Measurements from ENCODE around the gene MUC4. TPM values are rescaled to one million over a fixed set of nuclear protein-coding genes. Genes with fewer than 3 reads are reported as not detected.
A peak's percentile ranks its signal among the peaks of the same experiment; 100 is the strongest.
"Not testable (repeated sequence)": the region's sequence is repeated elsewhere in the genome, so short reads cannot be mapped to it uniquely, and the experiment has no call there.

The MUC4 gene
- total and polyA plus RNA-seq, 7 experiments from 2014 or later = 0.07 to 0.48 TPM; not detected in 5

DNA sequence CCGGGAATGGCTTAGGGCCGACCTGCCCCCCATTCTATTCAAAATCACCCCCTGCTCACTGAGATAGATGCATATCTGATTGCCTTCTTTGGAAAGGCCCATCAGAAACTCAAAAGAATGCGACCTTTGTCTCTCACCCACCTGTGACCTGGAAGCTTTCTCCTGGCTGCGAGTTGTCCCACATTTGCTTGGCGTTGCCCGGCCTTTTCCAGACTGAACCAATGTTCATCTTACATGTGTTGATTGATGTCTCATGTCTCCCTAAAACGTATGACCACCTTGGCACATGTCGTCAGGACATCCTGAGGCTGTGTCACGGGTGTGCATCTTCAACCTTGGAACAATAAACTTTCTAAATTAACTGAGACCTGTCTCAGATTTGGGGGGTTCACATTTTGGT is 94.3 kb downstream of the MUC4 start:
- Mint-ChIP-seq H3K27ac (peak overlapping the region in 1 of 9 donors; percentile 16), H3K9me3 (peaks cover 0 to 6% (median 0%) of the 10 kb centered on the region in 11 donors)
- intact Hi-C loops (cut with micrococcal nuclease) = loop anchor here in 1 of 2 donors (5.0 kb wide), 1 partner anchor 100 kb away; no protein-coding TSS in a partner anchor

DNA sequence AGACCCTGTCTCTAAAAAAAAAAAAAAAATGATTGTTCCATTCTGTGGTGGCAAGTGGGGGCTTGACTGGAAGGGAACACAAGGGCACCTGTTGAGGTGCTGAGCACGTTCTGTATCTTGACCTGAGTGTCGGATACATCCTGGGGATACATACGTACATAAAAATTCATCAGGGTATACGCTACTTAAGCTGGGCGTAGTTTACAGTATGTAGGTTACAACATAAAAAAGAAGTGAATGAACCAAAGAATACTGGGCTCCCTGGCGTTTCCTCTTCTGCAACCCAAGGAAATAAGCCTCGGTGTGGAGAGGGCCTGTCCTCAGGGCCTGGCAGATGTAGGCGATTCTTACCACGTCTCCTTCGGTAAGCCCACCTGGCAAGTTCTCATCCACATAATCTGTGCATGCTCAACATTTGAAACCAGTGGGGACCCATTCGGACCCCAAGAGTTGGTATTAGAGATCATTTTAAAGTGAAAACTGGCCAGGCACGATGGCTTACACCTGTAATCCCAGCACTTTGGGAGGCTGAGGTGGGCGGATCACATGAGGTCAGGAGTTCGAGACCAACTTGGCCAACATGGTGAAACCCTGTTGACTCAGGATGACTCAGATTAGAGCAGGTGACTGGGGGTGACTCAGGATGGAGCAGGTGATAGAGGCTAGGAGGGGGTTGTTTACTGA is 96.0 kb downstream of the MUC4 start:
- ATAC-seq (no peak), DNase-seq (no peak)
- H3K9me3 ChIP-seq (ENCODE audit: control insufficient read depth in 2 of 3, low read length in 3 of 3) = no peaks in the 10 kb centered on the region
- CTCF ChIA-PET = interaction anchor here (0.6 kb wide), 1 partner anchor 837 kb away, joined by 3 read pairs; no protein-coding TSS in a partner anchor
- H3K27me3 ChIP-seq (ENCODE audit: control insufficient read depth in 2 of 2, insufficient read depth in 2 of 2, low read length in 2 of 2) = no peaks in the 10 kb centered on the region
- Mint-ChIP-seq H3K27ac (peak overlapping the region in 2 of 9 donors; percentile 1 to 16), H3K36me3 (peaks cover 15 to 50% (median 30%) of the 10 kb centered on the region in 5 donors), H3K4me3 (no peak overlapping the region), H3K9me3 (peaks cover 0 to 6% (median 0%) of the 10 kb centered on the region in 11 donors), H3K4me1 (peaks cover 0 to 4% (median 0%) of the 10 kb centered on the region in 7 donors), H3K27me3 (peaks cover 0 to 5% (median 0%) of the 10 kb centered on the region in 5 donors)
- no peak overlapping the region for H3K27ac ChIP-seq (ENCODE audit: low read depth, low read length)
- POLR2A ChIA-PET = no interaction called here
- peaks cover 0 to 23% (median 4%) of the 10 kb centered on the region in 3 experiments for H3K36me3 ChIP-seq (ENCODE audit: control insufficient read depth in 2 of 3, insufficient read depth in 3 of 3, low read length in 3 of 3)
- intact Hi-C loops (cut with micrococcal nuclease) = loop anchor here in 1 of 2 donors (5.0 kb wide), 1 partner anchor 98 kb away; no protein-coding TSS in a partner anchor
- H3K4me1 ChIP-seq (ENCODE audit: control insufficient read depth in 2 of 2, insufficient read depth in 2 of 2, low read length in 2 of 2) = no peaks in the 10 kb centered on the region
- no peak overlapping the region for H3K4me3 ChIP-seq (ENCODE audit: low read length)

More for the DNA sequence above, 94.3 kb downstream of the MUC4 start:
- Mint-ChIP-seq H3K27me3 (peaks cover 0 to 5% (median 0%) of the 10 kb centered on the region in 5 donors), H3K36me3 (peaks cover 12 to 33% (median 15%) of the 10 kb centered on the region in 5 donors), H3K4me1 (peaks cover 0 to 4% (median 0%) of the 10 kb centered on the region in 7 donors), H3K4me3 (no peak overlapping the region)
- no peaks in the 10 kb centered on the region for H3K27me3 ChIP-seq (ENCODE audit: control insufficient read depth in 2 of 2, insufficient read depth in 2 of 2, low read length in 2 of 2)
- peaks cover 0 to 14% (median 0%) of the 10 kb centered on the region in 3 experiments for H3K36me3 ChIP-seq (ENCODE audit: control insufficient read depth in 2 of 3, insufficient read depth in 3 of 3, low read length in 3 of 3)
- ATAC-seq (no peak), DNase-seq (no peak)
- H3K27ac ChIP-seq (ENCODE audit: low read depth, low read length) = no peak overlapping the region
- H3K4me1 ChIP-seq (ENCODE audit: control insufficient read depth in 2 of 2, insufficient read depth in 2 of 2, low read length in 2 of 2) = no peaks in the 10 kb centered on the region
- H3K9me3 ChIP-seq (ENCODE audit: control insufficient read depth in 2 of 3, low read length in 3 of 3) = no peaks in the 10 kb centered on the region
- ChIA-PET CTCF (no interaction called here), POLR2A (no interaction called here)
- H3K4me3 ChIP-seq (ENCODE audit: low read length) = no peak overlapping the region

DNA sequence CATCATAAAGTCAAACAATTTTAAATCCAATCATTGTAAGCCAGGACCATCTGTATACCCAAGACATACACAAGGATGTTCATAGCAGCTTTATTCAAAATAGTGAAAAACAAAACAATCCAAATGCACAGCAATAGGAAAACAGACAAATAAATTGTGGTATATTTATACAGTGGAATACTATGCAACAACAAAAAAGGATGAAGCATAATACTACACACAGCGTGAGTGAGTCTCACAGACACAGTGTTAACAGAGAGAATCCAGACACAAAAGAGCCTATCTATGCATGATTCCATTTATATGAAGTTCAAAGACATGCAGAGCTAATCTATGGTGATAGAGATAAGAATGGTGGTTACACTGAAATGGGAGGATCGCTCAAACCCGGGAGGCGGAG is 96.6 kb downstream of the MUC4 start:
- intact Hi-C loops (cut with micrococcal nuclease) = loop anchor here in 1 of 2 donors (5.0 kb wide), 1 partner anchor 98 kb away; no protein-coding TSS in a partner anchor
- peaks cover 0 to 5% (median 0%) of the 10 kb centered on the region in 5 donors for H3K27me3 Mint-ChIP-seq
- Histone ChIP-seq H3K4me1 (ENCODE audit: control insufficient read depth in 2 of 2, insufficient read depth in 2 of 2, low read length in 2 of 2) (no peaks in the 10 kb centered on the region), H3K9me3 (ENCODE audit: control insufficient read depth in 2 of 3, low read length in 3 of 3) (no peaks in the 10 kb centered on the region), H3K27me3 (ENCODE audit: control insufficient read depth in 2 of 2, insufficient read depth in 2 of 2, low read length in 2 of 2) (no peaks in the 10 kb centered on the region), H3K4me3 (ENCODE audit: low read length) (no peak overlapping the region), H3K36me3 (ENCODE audit: control insufficient read depth in 2 of 3, insufficient read depth in 3 of 3, low read length in 3 of 3) (peaks cover 0 to 23% (median 4%) of the 10 kb centered on the region in 3 experiments), H3K27ac (ENCODE audit: low read depth, low read length) (no peak overlapping the region)
- ATAC-seq (no peak), DNase-seq (no peak)
- peaks cover 0 to 4% (median 0%) of the 10 kb centered on the region in 7 donors for H3K4me1 Mint-ChIP-seq
- no peak overlapping the region for H3K4me3 Mint-ChIP-seq
- H3K36me3 Mint-ChIP-seq = peaks cover 18 to 55% (median 36%) of the 10 kb centered on the region in 5 donors
- H3K9me3 Mint-ChIP-seq = peaks cover 0 to 6% (median 0%) of the 10 kb centered on the region in 11 donors
- no peak overlapping the region for H3K27ac Mint-ChIP-seq
- ChIA-PET POLR2A (no interaction called here), CTCF (interaction anchor here (0.6 kb wide), 1 partner anchor 837 kb away, joined by 3 read pairs; no protein-coding TSS in a partner anchor)

DNA sequence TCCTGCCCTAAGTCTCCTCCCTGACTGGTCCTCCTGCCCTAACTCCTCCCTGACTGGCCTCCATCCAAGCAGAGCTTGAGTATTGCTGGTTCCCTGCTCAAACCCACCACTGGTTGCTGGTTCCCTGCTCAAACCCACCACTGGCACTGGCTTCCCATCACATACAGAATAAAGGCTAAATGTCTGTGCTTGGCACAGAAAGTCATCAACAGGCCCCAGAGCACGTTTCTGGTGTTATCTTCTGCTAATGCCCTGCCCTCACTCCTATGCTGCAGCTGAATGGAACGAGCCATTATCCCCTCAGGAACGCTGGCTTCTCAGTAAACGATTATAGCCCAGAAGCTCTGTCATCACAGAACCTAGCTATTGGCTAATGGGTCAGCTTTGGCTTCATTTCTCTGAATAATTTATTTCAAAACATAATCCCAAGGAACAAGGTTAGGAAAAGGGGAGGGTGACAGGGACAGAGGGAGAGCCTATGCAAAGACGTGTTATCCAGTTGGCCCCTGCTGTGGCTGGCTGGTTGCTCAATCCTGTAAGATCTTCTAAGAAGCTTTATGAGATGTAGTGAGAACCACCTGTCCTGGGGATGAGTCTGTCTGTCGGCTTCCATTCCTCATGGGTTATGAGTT is 97.2 kb downstream of the MUC4 start:
- POLR2A ChIA-PET = no interaction called here
- H3K27ac Mint-ChIP-seq = peak overlapping the region in 2 of 9 donors; percentile 7 to 52
- intact Hi-C loops (cut with micrococcal nuclease) = loop anchor here in 1 of 2 donors (5.0 kb wide), 1 partner anchor 97 kb away; no protein-coding TSS in a partner anchor

DNA sequence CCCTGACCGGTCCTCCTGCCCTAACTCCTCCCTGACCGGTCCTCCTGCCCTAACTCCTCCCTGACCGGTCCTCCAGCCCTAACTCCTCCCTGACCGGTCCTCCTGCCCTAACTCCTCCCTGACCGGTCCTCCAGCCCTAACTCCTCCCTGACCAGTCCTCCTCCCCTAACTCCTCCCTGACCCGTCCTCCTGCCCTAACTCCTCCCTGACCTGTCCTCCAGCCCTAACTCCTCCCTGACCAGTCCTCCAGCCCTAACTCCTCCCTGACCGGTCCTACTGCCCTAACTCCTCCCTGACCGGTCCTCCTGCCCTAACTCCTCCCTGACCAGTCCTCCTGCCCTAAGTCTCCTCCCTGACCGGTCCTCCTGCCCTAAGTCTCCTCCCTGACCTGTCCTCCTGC is 98.6 kb downstream of the MUC4 start:
- H3K4me3 ChIP-seq (ENCODE audit: low read length); POLR2A ChIA-PET; H3K27ac Mint-ChIP-seq; H3K27me3 ChIP-seq (ENCODE audit: control insufficient read depth in 2 of 2, insufficient read depth in 2 of 2, low read length in 2 of 2); CTCF ChIA-PET; DNase-seq; intact Hi-C loops (cut with micrococcal nuclease); H3K9me3 Mint-ChIP-seq; H3K4me3 Mint-ChIP-seq; ATAC-seq; H3K27me3 Mint-ChIP-seq; H3K27ac ChIP-seq (ENCODE audit: low read depth, low read length); H3K9me3 ChIP-seq (ENCODE audit: control insufficient read depth in 2 of 3, low read length in 3 of 3); H3K4me1 Mint-ChIP-seq; H3K4me1 ChIP-seq (ENCODE audit: control insufficient read depth in 2 of 2, insufficient read depth in 2 of 2, low read length in 2 of 2): not testable (repeated sequence)
- H3K36me3 Mint-ChIP-seq = peaks cover 31 to 66% (median 55%) of the 10 kb centered on the region in 5 donors
- peaks cover 0 to 26% (median 4%) of the 10 kb centered on the region in 3 experiments for H3K36me3 ChIP-seq (ENCODE audit: control insufficient read depth in 2 of 3, insufficient read depth in 3 of 3, low read length in 3 of 3)

More for the DNA sequence above, 97.2 kb downstream of the MUC4 start:
- H3K27me3 Mint-ChIP-seq = peaks cover 0 to 5% (median 0%) of the 10 kb centered on the region in 5 donors
- no peak overlapping the region for H3K4me3 ChIP-seq (ENCODE audit: low read length)
- no peak for ATAC-seq
- peaks cover 0 to 6% (median 0%) of the 10 kb centered on the region in 11 donors for H3K9me3 Mint-ChIP-seq
- no peak overlapping the region for H3K27ac ChIP-seq (ENCODE audit: low read depth, low read length)
- peaks cover 0 to 7% (median 0%) of the 10 kb centered on the region in 7 donors for H3K4me1 Mint-ChIP-seq
- H3K27me3 ChIP-seq (ENCODE audit: control insufficient read depth in 2 of 2, insufficient read depth in 2 of 2, low read length in 2 of 2) = no peaks in the 10 kb centered on the region
- H3K4me1 ChIP-seq (ENCODE audit: control insufficient read depth in 2 of 2, insufficient read depth in 2 of 2, low read length in 2 of 2) = no peaks in the 10 kb centered on the region
- peak in 1 of 9 donors; percentile 9 for DNase-seq
- H3K36me3 ChIP-seq (ENCODE audit: control insufficient read depth in 2 of 3, insufficient read depth in 3 of 3, low read length in 3 of 3) = peaks cover 0 to 23% (median 4%) of the 10 kb centered on the region in 3 experiments
- H3K36me3 Mint-ChIP-seq = peaks cover 22 to 62% (median 43%) of the 10 kb centered on the region in 5 donors
- H3K4me3 Mint-ChIP-seq = no peak overlapping the region
- no peaks in the 10 kb centered on the region for H3K9me3 ChIP-seq (ENCODE audit: control insufficient read depth in 2 of 3, low read length in 3 of 3)
- CTCF ChIA-PET = no interaction called here

DNA sequence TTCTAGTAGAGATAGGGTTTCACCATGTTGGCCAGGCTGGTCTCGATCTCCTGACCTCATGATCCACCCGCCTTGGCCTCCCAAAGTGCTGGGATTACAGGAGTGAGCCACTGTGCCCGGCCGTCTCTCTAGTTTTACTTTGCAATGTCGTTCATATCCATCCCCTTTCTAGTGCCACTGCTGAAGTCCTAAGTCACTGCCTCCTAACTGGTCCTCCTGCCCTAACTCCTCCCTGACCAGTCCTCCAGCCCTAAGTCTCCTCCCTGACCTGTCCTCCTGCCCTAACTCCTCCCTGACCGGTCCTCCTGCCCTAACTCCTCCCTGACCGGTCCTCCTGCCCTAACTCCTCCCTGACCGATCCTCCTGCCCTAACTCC is 99.2 kb downstream of the MUC4 start:
- intact Hi-C loops (cut with micrococcal nuclease); H3K9me3 Mint-ChIP-seq; H3K27ac ChIP-seq (ENCODE audit: low read depth, low read length); H3K9me3 ChIP-seq (ENCODE audit: control insufficient read depth in 2 of 3, low read length in 3 of 3); DNase-seq; ATAC-seq; H3K4me3 ChIP-seq (ENCODE audit: low read length); H3K27me3 ChIP-seq (ENCODE audit: control insufficient read depth in 2 of 2, insufficient read depth in 2 of 2, low read length in 2 of 2); H3K4me3 Mint-ChIP-seq; H3K4me1 ChIP-seq (ENCODE audit: control insufficient read depth in 2 of 2, insufficient read depth in 2 of 2, low read length in 2 of 2); H3K27ac Mint-ChIP-seq; POLR2A ChIA-PET; H3K4me1 Mint-ChIP-seq; H3K27me3 Mint-ChIP-seq: not testable (repeated sequence)
- CTCF ChIA-PET = interaction anchor here (0.6 kb wide), 1 partner anchor 73 kb away, joined by 3 read pairs; no protein-coding TSS in a partner anchor
- peaks cover 0 to 26% (median 4%) of the 10 kb centered on the region in 3 experiments for H3K36me3 ChIP-seq (ENCODE audit: control insufficient read depth in 2 of 3, insufficient read depth in 3 of 3, low read length in 3 of 3)
- peaks cover 32 to 66% (median 55%) of the 10 kb centered on the region in 5 donors for H3K36me3 Mint-ChIP-seq

All from naive thymus-derived CD4-positive, alpha-beta T cell (primary cell).